Measurements from ENCODE around the gene RILPL1. TPM values are rescaled to one million over a fixed set of nuclear protein-coding genes. Genes with fewer than 3 reads are reported as not detected.
A peak's percentile ranks its signal among the peaks of the same experiment; 100 is the strongest.

Gene RILPL1
- total and polyA plus RNA-seq, 9 of the 15 experiments (the other 6 are each of a cell fraction or from before 2014, with no cell fraction given): 0.25 to 10.6 (median 8.6) TPM

DNA sequence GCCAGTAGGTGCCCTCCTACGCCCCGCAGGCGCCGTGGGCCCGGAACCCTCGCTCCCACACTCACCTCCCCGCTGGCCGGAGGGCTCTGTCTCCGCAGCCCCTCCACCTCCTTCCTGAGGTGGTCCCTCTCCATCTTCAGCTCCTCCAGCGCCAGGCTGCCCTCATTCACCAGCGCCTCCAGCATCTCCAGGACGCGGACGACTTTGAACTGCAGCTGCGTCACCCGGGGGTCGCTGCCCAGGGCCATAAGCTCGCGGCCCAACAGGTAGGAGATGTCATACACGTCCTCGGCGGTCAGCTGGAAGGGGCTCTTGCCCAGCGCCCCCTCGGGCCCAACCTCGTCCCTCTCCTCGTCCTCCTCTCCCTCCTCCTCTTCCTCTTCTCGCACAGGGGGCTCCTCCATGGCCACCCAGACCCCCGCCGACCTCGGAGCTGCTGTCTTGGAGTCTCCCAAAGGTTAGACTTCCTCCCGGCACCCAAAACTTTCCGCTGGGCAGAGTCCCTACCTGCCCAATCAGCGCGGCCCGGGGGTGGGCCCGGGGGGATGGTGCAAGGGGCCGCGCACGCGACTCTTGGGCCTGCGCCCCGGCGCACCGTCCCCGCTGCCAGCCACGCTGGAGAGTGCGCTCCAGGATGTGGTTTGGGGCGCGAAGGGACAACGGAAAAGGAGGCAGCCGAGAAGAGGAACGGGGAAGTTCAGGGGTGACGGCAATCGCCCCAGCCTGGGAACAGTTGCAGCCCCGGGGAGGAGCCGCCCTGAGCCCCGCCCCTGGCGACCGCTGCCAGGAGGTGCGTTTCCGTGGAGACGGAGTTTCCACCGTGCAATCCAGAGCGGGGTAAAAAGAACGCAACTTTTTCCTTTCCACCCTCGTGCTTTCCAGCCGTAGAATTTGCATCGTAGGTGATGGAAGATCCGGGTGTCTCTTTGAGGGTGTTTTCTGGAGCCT lies 97.2 kb downstream of the RILPL1 start, which contains the start of gene RILPL2 (continued):
- TF ChIP-seq, protein P1, sequence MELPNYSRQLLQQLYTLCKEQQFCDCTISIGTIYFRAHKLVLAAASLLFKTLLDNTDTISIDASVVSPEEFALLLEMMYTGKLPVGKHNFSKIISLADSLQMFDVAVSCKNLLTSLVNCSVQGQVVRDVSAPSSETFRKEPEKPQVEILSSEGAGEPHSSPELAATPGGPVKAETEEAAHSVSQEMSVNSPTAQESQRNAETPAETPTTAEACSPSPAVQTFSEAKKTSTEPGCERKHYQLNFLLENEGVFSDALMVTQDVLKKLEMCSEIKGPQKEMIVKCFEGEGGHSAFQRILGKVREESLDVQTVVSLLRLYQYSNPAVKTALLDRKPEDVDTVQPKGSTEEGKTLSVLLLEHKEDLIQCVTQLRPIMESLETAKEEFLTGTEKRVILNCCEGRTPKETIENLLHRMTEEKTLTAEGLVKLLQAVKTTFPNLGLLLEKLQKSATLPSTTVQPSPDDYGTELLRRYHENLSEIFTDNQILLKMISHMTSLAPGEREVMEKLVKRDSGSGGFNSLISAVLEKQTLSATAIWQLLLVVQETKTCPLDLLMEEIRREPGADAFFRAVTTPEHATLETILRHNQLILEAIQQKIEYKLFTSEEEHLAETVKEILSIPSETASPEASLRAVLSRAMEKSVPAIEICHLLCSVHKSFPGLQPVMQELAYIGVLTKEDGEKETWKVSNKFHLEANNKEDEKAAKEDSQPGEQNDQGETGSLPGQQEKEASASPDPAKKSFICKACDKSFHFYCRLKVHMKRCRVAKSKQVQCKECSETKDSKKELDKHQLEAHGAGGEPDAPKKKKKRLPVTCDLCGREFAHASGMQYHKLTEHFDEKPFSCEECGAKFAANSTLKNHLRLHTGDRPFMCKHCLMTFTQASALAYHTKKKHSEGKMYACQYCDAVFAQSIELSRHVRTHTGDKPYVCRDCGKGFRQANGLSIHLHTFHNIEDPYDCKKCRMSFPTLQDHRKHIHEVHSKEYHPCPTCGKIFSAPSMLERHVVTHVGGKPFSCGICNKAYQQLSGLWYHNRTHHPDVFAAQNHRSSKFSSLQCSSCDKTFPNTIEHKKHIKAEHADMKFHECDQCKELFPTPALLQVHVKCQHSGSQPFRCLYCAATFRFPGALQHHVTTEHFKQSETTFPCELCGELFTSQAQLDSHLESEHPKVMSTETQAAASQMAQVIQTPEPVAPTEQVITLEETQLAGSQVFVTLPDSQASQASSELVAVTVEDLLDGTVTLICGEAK (IDR thresholded peaks at IDR 0.05): peak; percentile 69
- TF ChIP-seq, protein P1 (CRISPR knock-in tag; IDR thresholded peaks at IDR 0.05): no peak
- no peak for TF ChIP-seq ZNF311 (CRISPR knock-in tag; IDR thresholded peaks at IDR 0.05)
- peak; percentile 11 for TF ChIP-seq ZNF146 (CRISPR knock-in tag; IDR thresholded peaks at IDR 0.05; ENCODE audit: unreplicated experiment)
- TF ChIP-seq ZBTB43 (CRISPR knock-in tag; IDR thresholded peaks at IDR 0.05): peak; percentile 83; the same call in 1 of the 2 replicates
- TF ChIP-seq ZNF165 (CRISPR knock-in tag; IDR thresholded peaks at IDR 0.05; ENCODE audit: borderline replicate concordance): no peak
- TF ChIP-seq NR3C1 (CRISPR knock-in tag; IDR thresholded peaks at IDR 0.05): no peak
- TF ChIP-seq ZC3H4 (CRISPR knock-in tag; IDR thresholded peaks at IDR 0.05; ENCODE audit: borderline replicate concordance): no peak
- TF ChIP-seq PCBP1 (IDR thresholded peaks at IDR 0.05; ENCODE audit: low read depth, low read length, poor library complexity, severe bottlenecking): no peak
- no peak; a peak in 1 of 4 replicates for TF ChIP-seq TBL1XR1 (IDR thresholded peaks at IDR 0.05; ENCODE audit: low read length in 2 of 2)
- TF ChIP-seq ETS1 (conservative IDR thresholded peaks at IDR 0.05; ENCODE audit: control insufficient read depth, low read depth, low read length): peak; percentile 61; the same call in 1 of the 2 replicates
- no peak for TF ChIP-seq POLR2H (tag; IDR thresholded peaks at IDR 0.05; ENCODE audit: low read depth)
- TF ChIP-seq ZNF232 (CRISPR knock-in tag; IDR thresholded peaks at IDR 0.05): no peak

Data from K562 (cell line).